ENCODE results near the gene NOX3.
"Not testable (repeated sequence)": the region's sequence is repeated elsewhere in the genome, so short reads cannot be mapped to it uniquely, and the experiment has no call there.

Gene NOX3

DNA sequence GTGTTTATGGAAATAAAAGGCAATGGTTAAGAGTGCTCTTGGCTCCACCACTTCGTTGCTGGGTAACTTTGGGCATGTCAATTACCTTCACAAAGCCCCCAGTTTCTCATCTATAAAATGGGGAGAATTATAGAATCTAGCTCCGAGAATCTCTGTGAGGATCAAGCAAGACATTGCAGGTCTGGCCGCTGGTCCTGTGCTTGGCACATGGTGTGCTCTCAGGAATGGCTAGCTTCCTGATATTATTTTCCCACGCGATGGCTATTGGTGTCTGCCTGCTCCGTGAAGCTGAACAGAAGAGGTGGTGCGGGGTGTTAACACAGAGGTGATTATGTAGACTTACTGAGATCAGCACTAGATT lies 57.0 kb downstream of the NOX3 start:
- DNase-seq: no peak

DNA sequence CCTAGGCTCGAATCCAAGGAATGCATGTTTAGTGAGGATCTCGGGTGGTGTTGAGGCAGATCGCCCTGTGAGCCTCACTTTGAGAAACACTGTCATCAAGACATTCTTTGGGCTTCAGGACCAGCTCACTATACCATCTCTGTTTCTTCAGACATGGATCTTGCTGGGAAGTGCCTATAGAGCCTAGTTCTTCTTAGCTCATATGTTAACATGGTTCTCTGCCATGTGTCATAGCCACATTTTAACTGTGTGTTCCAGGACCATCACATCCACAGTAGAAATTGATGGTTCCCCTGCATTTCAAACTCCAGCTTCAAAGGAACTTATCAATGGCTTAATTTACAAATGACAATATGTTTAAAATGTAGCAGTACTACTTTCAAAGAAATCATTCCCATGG lies 57.4 kb downstream of the NOX3 start:
- DNase-seq: no peak

- no peak for DNase-seq
Measured at GRCh38 chr6:155397172-155397705, 58.4 kb downstream of the NOX3 start.

DNA sequence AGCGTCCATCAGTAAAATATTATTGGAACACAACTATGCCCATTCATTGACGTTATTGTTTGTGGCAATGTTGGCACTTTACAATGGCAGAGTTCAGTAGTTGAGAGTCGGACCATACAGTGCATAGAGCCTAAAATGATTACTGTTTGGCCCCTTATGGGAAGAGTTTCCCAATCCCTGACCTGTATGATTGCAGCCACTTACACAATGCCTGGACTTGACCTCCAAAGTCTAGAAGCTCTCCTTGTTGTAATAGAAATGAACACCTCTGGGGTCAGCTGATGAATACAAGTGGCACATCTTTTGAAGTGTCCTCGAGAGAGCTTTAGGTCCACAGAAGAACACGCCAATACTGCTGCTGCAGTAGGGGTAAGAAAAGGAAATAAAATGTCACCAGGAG lies 59.0 kb downstream of the NOX3 start:
- no peak for DNase-seq

DNA sequence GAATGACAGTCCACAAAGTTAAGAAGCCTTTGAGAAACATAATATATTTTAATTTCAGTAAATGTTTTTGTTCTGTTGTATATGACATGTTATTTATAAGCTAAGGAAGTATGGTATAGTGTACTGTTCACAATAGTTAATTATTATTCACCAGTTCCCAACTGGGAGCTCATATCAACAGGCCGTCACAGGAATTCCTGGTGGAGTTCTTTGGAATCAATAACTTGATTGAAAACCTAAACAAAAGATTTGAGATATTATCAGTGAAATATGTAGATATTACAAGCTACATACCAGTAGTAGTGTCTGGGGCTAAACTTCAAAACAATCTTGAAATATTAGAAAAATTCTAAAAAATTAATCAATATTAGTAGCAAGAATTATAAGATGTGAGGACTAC lies 60.3 kb downstream of the NOX3 start:
- DNase-seq: no peak

GRCh38 chr6:155389130-155389529 lies 66.5 kb downstream of the NOX3 start:
- no peak for DNase-seq

GRCh38 chr6:155388591-155388990 lies 67.0 kb downstream of the NOX3 start:
- no peak for DNase-seq

- DNase-seq: no peak
Measured at GRCh38 chr6:155387481-155387880, 68.2 kb downstream of the NOX3 start.

GRCh38 chr6:155384321-155384952 lies 71.2 kb downstream of the NOX3 start:
- no peak for DNase-seq

GRCh38 chr6:155383913-155384312 lies 71.7 kb downstream of the NOX3 start:
- no peak for DNase-seq

GRCh38 chr6:155382338-155382685 lies 73.3 kb downstream of the NOX3 start:
- no peak for DNase-seq

GRCh38 chr6:155381673-155382337 lies 73.8 kb downstream of the NOX3 start:
- no peak for DNase-seq

DNA sequence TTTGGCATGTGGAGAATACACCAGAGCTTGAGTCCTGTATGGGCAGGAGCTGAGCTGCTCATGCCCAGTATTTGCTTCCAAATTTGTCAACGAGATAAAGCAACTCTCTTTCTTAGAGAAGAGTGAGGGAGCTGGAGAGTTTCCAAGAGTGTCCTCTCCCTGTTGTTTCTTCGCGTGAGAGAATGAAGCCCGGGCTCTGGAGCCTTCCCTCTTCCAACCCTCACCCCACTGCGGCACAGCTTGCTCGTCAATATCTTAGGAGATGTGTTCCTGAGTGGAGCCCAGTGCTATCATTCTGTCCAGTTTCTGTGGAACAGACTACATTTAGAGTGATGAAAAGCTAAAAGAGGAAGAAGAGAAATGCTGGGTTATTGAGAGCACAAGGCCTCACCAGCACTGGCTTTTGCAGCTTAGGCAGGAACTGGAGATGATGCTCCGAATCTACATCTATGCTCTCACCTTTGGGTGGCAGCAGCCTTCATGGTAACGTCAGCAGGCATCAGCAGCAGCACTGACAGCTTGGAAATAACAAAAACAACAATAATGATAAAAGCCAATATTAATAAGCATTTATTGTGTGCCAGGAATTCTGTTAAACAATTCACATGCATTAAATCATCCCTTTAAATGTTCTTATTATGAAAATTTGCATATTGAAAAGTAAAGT lies 74.8 kb downstream of the NOX3 start:
- no peak for DNase-seq

DNA sequence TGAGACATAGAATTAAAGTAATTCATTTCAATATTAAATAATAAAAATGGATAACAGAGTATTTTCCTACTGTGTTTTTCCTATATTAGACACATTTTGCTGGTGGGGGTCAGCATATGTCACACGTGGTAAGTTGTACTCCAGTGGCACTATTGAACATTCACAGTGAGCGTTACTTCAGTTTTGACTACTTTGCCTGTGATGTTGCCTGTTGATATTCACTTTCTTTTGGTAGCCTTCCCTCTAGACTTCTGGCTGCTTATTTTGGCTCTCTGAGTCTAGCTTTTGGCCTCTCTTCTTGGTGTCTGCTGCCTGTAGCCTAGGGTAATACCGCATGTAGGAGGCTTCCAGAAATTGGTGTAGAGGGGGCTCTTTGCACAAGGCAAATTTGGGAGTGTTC lies 76.9 kb downstream of the NOX3 start:
- DNase-seq: no peak

GRCh38 chr6:155378276-155378675 lies 77.4 kb downstream of the NOX3 start:
- DNase-seq: no peak

DNA sequence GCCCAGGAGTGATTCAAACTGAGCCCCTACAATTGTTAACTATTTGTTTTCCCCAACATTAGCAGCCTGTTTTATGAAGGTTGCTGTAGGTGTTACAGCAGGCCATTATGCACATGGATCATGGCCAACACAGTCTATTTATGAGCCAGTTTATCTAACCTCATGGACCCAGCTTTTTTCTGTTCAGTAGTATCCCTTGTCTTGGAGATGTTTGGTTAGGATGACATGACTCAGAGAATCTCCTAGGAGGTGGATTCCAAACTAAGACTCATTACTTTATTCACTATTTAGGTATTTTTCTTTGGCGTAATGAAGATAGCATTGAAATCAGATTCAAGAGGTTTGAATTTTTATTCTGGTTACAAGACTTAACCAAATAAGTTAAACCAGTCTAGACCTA lies 78.6 kb downstream of the NOX3 start:
- no peak for DNase-seq

DNA sequence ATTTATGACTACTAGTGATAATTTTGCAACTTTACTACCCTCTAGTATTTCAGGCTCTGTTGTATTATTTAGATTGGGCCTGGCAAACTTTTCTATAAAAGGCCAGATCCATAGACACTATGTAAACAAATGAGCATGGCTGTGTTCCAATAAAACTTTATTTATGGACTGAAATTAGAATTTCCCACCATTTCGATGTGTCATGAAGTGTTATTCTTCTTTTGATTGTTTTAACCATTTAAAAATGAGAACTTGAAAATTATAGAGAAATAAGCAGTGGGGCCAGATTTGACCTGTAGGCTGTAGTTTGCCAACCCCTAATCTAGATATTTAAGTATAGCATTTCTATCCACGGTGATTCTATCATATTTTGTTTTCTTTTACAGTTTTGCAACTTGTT lies 79.8 kb downstream of the NOX3 start:
- DNase-seq: no peak

- DNase-seq: no peak
Measured at GRCh38 chr6:155374681-155375080, 81.0 kb downstream of the NOX3 start.

GRCh38 chr6:155373276-155373675 lies 82.4 kb downstream of the NOX3 start:
- no peak for DNase-seq

- no peak for DNase-seq
Measured at GRCh38 chr6:155372256-155372655, 83.4 kb downstream of the NOX3 start.

DNA sequence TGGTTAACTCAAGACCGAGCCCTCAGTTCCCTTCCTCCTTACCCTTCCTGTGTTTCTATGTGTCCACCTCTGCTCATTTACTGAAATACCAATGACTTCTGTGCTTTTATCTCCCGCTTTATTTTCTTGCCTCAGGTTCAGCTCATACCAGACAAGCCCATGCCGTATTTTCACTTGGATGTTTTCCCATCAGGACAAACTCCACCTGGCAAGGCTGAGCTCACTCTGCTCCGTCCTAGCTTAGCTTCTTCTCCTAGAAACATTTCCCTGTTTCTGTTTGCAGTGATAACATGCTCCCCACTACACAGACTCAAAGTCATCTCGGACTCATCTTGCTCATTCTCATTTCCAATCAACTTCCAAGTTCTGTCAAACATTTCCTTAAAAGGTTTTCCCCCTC lies 84.4 kb downstream of the NOX3 start:
- DNase-seq: no peak

GRCh38 chr6:155366325-155366724 lies 89.3 kb downstream of the NOX3 start:
- DNase-seq: no peak

DNA sequence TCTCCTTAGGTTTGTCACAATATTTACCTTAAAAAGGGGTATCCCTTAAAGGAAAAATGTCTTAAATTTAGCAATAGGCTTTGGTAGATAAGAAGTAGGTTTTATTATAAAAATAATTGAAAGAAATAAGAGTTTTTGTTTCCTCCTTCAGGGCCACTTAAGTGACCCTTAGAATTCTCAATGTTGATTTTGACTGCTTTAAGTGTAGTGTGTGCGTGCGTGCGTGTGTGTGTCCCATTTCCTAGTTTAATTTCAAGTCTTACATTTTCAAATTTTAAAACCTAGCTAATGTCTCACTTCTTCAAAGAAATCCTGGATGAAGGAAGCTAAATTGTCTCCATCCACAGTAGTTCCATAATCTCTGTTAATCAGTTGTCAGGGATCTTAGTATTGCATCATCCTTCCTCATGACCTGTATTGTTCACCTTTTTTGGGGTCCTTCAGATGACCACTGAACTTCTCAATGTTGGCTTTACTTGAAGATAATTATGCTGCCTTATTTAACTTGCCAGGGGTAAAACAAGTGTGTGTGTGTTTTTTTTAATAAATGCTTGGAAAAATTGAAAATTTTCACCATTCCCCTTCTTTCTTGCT lies 90.7 kb downstream of the NOX3 start:
- no peak for DNase-seq

- not testable (repeated sequence) for DNase-seq
Measured at GRCh38 chr6:155364021-155364420, 91.6 kb downstream of the NOX3 start.
